ENCODE results near the gene HLTF.

HLTF gene

GRCh38 chr3:149129326-149130205, 43.2 kb upstream of the HLTF start, which contains the start of gene HPS3 (continued):
- TF ChIP-seq AEBP2 (tag by site-specific recombination; IDR thresholded peaks at IDR 0.05; ENCODE audit: borderline replicate concordance) (no peak), ZBTB44 (tag by site-specific recombination; IDR thresholded peaks at IDR 0.05) (no peak), CTCF (tag by site-specific recombination; IDR thresholded peaks at IDR 0.05) (peak; percentile 9; the same call in 1 of the 2 replicates), EGR2 (tag by site-specific recombination; IDR thresholded peaks at IDR 0.05; ENCODE audit: low read depth) (no peak), ZNF366 (tag by site-specific recombination; conservative IDR thresholded peaks at IDR 0.05) (no peak), ZNF785 (tag by site-specific recombination; IDR thresholded peaks at IDR 0.05) (no peak), ZNF138 (tag by site-specific recombination; IDR thresholded peaks at IDR 0.05; ENCODE audit: borderline replicate concordance) (no peak), ZNF211 (tag by site-specific recombination; IDR thresholded peaks at IDR 0.05; ENCODE audit: low read depth) (no peak), SETDB1 (IDR thresholded peaks at IDR 0.05; ENCODE audit: insufficient read length, low read length) (peak; percentile 72), ZNF658 (tag by site-specific recombination; IDR thresholded peaks at IDR 0.05) (no peak), ZNF843 (tag by site-specific recombination; IDR thresholded peaks at IDR 0.05) (peak; percentile 22; the same call in 1 of the 2 replicates), ZNF747 (tag by site-specific recombination; IDR thresholded peaks at IDR 0.05) (no peak), ZNF571 (tag by site-specific recombination; IDR thresholded peaks at IDR 0.05) (no peak), ZNF175 (tag by site-specific recombination; IDR thresholded peaks at IDR 0.05) (no peak), ZNF510 (tag by site-specific recombination; IDR thresholded peaks at IDR 0.05; ENCODE audit: insufficient replicate concordance) (no peak), BCL11B (tag by site-specific recombination; IDR thresholded peaks at IDR 0.05; ENCODE audit: low read depth) (no peak), ZNF830 (tag by site-specific recombination; IDR thresholded peaks at IDR 0.05; ENCODE audit: low read depth) (no peak), ZNF426 (tag by site-specific recombination; IDR thresholded peaks at IDR 0.05) (no peak), ZNF561 (tag by site-specific recombination; IDR thresholded peaks at IDR 0.05; ENCODE audit: borderline replicate concordance) (no peak), BCL6B (tag by site-specific recombination; IDR thresholded peaks at IDR 0.05) (no peak), PBX3 (CRISPR knock-in tag; IDR thresholded peaks at IDR 0.05) (peak; percentile 70; the same call in 1 of the 2 replicates), SALL2 (tag by site-specific recombination; IDR thresholded peaks at IDR 0.05; ENCODE audit: borderline replicate concordance) (no peak), ZSCAN5A (tag by site-specific recombination; IDR thresholded peaks at IDR 0.05) (no peak), ZNF112 (tag by site-specific recombination; IDR thresholded peaks at IDR 0.05) (no peak), ZFP37 (tag by site-specific recombination; IDR thresholded peaks at IDR 0.05) (peak; percentile 78; the same call in 1 of the 2 replicates), ZNF280D (tag by site-specific recombination; IDR thresholded peaks at IDR 0.05) (no peak), ZNF404 (tag by site-specific recombination; IDR thresholded peaks at IDR 0.05) (no peak)
